Kidney epithelial cell (primary cell): ENCODE results near the gene SNTB2. TPM values are rescaled to one million over a fixed set of nuclear protein-coding genes. Genes with fewer than 3 reads are reported as not detected.

Source experiments
- DNase-seq: peaks from one replicate; pipeline ENCODE4 v3.0.0-alpha.2; 2010; ENCODE audit warnings: low read depth
- H3K27me3 ChIP-seq: 2 replicates; pipeline ENCODE4 v1.6.0; 2011; ENCODE audit warnings: low read length; ENCODE audit not compliant: control insufficient read depth, insufficient read depth
- H3K36me3 ChIP-seq: 2 replicates; pipeline ENCODE4 v1.5.1; 2011; ENCODE audit warnings: low read length; ENCODE audit not compliant: control insufficient read depth, insufficient read depth
- H3K4me3 ChIP-seq: 2 replicates; pipeline ENCODE4 v1.5.1; 2011; ENCODE audit warnings: low read depth, mild to moderate bottlenecking, control low read depth, low read length
- CTCF ChIP-seq: IDR thresholded peaks from 2 replicates; pipeline ENCODE4 v1.5.1; 2011; ENCODE audit warnings: mild to moderate bottlenecking, moderate library complexity, low read length, control low read depth, inconsistent platforms; ENCODE audit not compliant: insufficient read depth, poor library complexity, severe bottlenecking
- total RNA-seq: library from RNA; depleted of rRNA; stranded (reverse); fragments of >200 nt; gene quantifications from 2 replicates; pipeline ENCODE4 v1.2.3, GENCODE V29; 2015

SNTB2 gene
- total RNA-seq, 1 donor from 2014 or later, result 9.0 TPM

GRCh38 chr16:69204172-69204571, 17.2 kb downstream of the SNTB2 start:
- Histone ChIP-seq H3K4me3 (no peak overlapping the region), H3K27me3 (no peaks in the 10 kb centered on the region), H3K36me3 (no peaks in the 10 kb centered on the region)
- no peak for TF ChIP-seq CTCF
- DNase-seq, result no peak

GRCh38 chr16:69209735-69210134, 22.8 kb downstream of the SNTB2 start:
- Histone ChIP-seq H3K4me3 (no peak overlapping the region), H3K36me3 (no peaks in the 10 kb centered on the region), H3K27me3 (no peaks in the 10 kb centered on the region)
- no peak for TF ChIP-seq CTCF
- no peak for DNase-seq

- no peaks in the 10 kb centered on the region for H3K27me3 ChIP-seq
- DNase-seq, result peak; percentile 12
- no peak overlapping the region for H3K4me3 ChIP-seq
- no peaks in the 10 kb centered on the region for H3K36me3 ChIP-seq
- TF ChIP-seq CTCF, result no peak
Measured at GRCh38 chr16:69217433-69217832, 30.5 kb downstream of the SNTB2 start.

GRCh38 chr16:69219279-69219678, 32.3 kb downstream of the SNTB2 start:
- TF ChIP-seq CTCF, result no peak
- Histone ChIP-seq H3K36me3 (no peaks in the 10 kb centered on the region), H3K27me3 (no peaks in the 10 kb centered on the region), H3K4me3 (no peak overlapping the region)
- no peak for DNase-seq

- H3K4me3 ChIP-seq, result no peak overlapping the region
- no peaks in the 10 kb centered on the region for H3K27me3 ChIP-seq
- DNase-seq, result no peak
- H3K36me3 ChIP-seq, result no peaks in the 10 kb centered on the region
- no peak for TF ChIP-seq CTCF
Measured at GRCh38 chr16:69223882-69224281, 36.9 kb downstream of the SNTB2 start.

GRCh38 chr16:69225121-69225520, 38.2 kb downstream of the SNTB2 start:
- Histone ChIP-seq H3K36me3 (no peaks in the 10 kb centered on the region), H3K27me3 (no peaks in the 10 kb centered on the region), H3K4me3 (no peak overlapping the region)
- DNase-seq, result no peak
- TF ChIP-seq CTCF, result no peak
